SHP77 treated with DMSO at 0.1 percent for 48 hours (cell line): ENCODE results near the gene BOD1.
"Not testable (repeated sequence)": the region's sequence is repeated elsewhere in the genome, so short reads cannot be mapped to it uniquely, and the experiment has no call there.

ENCODE experiments used
- DNase-seq: peaks from one replicate; lab custom pipeline; 2025; lab: John Stamatoyannopoulos, UW

Gene BOD1

GRCh38 chr5:173615884-173616576 is 420 bp downstream of the BOD1 start:
- peak; percentile 30 for DNase-seq

DNA sequence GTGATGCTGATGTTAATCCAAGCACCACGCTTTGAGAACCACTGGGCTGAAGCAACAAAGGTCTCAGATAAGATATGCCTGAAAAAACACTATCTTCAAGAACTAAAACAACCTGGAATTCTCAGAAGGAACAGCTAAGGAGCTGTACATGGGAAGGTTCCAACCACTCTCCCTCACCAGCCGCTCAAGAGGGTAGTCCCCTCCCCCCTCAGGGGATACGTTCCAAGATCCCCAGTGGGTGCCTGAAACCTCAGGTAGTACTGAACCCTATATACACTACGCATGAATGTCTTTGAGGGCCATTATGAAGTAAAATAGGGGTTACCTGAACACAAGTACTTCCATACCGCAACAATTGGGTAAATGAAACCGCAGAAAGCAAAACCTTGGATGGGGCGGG is 1.9 kb downstream of the BOD1 start:
- no peak for DNase-seq

GRCh38 chr5:173613433-173614159 is 2.9 kb downstream of the BOD1 start:
- no peak for DNase-seq

GRCh38 chr5:173612948-173613347 is 3.5 kb downstream of the BOD1 start:
- DNase-seq = no peak

- no peak for DNase-seq
These were observed 4.7 kb downstream of the BOD1 start for GRCh38 chr5:173611706-173612105.

GRCh38 chr5:173604141-173604540 is 12.3 kb downstream of the BOD1 start:
- DNase-seq = no peak

- no peak for DNase-seq
These were observed 14.0 kb downstream of the BOD1 start for GRCh38 chr5:173602423-173602822.

GRCh38 chr5:173598686-173599085 is 17.8 kb downstream of the BOD1 start:
- DNase-seq = no peak

GRCh38 chr5:173597304-173597703 is 19.1 kb downstream of the BOD1 start:
- no peak for DNase-seq

DNA sequence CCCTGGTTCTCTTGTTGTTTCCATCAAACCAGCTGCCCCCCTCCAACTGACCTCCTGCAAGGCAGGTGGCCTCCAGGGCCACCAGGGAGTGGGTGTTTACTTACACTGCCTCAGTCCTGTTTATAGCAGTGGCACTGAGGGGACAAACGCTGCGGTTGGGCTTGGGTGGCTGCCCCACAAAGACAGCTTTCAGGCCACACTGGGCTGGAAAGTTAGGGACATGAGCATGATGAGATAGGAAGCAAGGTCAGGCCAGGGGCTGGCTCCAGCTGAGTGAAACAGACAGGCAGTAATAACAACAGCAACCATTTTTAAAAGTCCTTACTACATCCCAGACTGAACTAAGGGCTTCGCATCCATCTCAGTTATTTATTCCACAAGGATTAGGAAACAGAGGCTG is 20.6 kb downstream of the BOD1 start:
- no peak for DNase-seq

DNA sequence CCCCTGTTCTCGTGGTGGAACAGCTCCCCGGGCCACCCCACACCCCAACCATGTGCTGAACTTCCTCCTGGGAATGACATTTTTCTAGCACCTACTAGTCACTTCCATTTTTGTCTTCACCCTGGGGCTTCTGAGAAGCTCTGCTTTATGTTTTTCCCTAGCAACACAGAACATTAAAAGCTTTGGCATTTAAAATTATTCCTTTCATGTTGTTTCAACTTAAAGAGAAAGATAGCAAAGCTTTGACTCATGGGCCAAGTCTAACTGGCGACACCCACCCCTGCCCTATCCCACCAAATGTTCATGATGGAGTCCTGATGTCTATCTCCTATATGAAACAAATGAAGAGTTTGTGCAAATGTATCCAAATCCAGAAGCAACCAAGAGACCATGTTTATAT is 22.4 kb downstream of the BOD1 start:
- no peak for DNase-seq

- DNase-seq = no peak
These were observed 24.3 kb downstream of the BOD1 start for GRCh38 chr5:173592050-173592669.

DNA sequence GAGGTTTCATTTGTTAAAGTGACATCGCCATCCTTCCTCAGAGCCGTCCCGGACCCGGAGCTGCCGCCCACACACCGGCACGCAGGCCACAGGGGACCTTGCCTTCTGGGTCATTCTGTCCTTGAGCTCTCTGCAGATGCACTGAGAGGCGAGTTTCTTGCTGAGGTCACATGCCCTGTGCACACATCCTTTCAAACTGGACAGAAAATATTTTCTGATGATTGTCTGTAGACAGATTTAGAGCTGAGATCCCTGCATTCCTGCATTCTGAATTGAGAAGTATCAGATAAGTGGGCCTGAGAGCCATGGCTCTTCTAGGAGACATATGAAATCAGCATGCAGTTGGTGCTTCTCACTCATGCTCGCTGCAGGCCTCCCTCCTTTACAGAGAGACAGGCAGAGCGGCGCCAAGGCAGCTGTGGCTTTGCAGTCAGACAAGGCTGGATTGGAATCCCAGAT is 25.4 kb downstream of the BOD1 start:
- DNase-seq = no peak

GRCh38 chr5:173590436-173591055 is 25.9 kb downstream of the BOD1 start:
- no peak for DNase-seq

GRCh38 chr5:173586133-173586532 is 30.3 kb downstream of the BOD1 start:
- not testable (repeated sequence) for DNase-seq

GRCh38 chr5:173583346-173583745 is 33.1 kb downstream of the BOD1 start:
- DNase-seq = no peak

DNA sequence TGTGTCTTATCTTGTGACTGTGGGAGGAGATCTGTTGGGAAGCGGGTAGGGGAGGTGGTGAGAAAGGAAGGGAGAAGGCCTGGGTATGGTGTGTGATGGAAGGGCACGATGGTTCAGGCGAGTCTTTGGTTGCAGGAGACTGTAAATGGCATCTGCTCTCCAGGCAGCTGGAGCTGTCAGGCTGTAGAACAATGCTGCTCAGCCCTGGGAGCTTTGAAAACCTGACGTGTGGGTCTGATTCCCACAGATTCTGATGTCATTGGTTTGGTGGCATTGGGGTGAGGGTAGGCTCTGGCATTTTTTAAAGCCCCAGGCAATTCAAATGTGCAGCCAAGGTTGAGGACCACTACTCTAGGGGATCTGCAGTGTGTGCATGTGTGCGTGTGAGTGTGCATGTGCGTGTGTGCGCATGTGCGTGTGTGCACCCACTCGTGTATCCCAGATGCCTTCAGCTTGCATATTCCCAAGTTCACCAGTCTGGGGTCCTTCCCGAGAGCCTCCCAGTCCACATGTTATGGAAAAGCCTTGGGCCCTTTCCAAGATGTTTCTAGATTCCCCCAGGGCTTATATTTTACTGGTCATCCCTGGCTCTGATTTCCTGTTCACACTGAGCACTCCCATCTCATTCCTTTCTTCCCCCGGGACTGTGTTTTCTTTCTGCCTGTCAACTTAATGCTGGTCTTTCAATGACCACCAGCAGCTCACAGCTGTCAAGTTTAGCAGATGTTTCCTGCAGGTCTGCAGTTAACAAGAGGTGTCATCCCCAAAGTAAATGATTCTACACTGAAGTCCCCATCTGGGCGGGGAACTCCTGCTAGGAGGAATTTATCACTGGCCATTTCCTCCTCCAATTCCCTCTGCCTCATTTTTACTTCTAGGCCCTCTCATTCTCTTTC is 34.0 kb downstream of the BOD1 start:
- no peak for DNase-seq

DNA sequence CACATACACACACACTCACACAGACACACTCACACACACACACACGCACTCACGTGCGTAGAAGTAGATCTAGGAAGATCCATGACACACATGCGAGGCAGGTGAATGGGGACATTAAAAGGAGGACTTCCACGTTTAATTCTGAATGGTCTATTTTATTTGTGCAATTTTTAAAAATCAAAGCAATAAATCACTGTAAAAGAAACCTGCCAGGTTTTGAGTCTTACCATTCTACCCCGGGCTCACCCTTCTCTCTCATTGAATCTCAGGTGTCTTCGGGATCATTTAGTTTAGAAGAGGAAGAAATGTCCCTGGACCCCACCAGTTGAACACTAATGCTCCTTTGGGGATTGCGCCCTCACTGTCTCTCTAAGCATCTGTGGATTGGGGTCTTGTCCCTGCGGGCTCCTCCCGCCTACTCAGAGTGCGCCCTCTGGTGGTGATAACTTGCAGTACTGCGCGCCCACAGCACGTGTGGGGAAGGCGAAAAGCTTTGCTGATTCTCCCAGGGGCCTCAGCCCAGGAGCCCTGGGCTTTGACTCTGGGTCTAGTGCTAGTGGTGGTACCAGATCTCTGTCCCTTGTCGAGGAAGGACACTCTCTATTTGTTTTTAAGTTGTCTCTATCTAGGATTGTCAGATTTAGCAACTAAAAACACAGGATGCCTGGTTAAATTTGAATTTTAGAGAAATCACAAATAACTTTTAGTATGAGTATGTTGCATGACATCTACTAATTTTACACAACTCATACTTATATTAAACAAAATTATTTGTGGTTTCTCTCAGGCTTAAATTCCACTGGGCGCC is 34.8 kb downstream of the BOD1 start:
- DNase-seq = no peak

DNA sequence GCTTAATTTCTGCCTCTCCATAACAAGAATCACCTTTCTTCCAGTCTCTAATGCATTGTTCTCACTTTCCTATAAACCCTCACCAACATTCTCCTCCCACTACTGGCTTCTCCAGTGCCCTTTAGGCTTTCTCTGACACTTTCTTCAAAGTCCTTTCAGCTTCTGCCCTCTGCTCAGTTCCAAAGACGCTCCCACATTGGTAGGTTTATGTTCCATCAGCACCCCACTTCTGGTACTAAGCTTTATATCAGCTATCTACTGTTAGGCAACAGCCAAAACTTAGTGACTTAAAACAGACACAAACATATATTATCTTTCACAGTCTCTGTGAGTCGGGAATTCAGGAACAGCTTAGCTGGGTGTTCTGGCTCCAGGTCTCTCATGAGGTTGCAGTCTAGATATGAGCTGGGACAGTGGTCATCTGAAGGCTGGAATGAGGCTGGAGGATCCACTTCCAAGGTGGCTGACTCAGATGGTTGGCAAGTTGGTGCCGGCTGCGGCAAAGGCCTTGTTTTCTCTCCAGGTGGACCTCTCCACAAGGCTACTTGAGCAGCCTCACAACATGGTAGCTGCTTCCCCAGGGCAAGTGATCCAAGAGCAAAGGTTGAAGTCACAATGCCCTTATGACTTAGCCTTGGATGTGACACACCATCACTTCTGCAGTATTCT is 37.4 kb downstream of the BOD1 start:
- DNase-seq = no peak

DNA sequence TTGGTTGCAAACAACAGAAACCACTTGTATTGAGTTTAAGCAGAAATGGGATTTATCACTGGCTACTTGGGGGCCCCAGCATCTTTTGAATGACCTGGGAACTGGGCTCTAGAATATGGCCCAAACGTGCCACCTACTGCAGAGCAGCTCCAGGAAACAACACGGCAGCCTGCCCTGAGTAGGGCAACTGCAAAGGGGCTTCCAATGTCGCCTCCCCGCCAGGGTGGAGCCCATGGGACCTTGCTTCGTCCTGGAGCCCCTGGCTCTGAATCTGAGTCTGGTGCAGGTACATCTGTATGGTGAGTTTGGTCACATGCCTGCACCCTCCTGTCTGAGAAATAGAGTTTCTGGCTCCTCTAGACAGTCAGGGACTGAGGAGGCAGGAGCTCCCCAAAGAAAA is 38.6 kb downstream of the BOD1 start:
- DNase-seq = no peak
